GM12878 (cell line): ENCODE data around the gene SNRNP27. TPM values are rescaled to one million over a fixed set of nuclear protein-coding genes. Genes with fewer than 3 reads are reported as not detected.

Experiments
- ATF7 ChIP-seq: fragments of 450-650 bp; IDR thresholded peaks from 2 replicates; pipeline ENCODE4 v1.6.1; 2016; ENCODE audit warnings: low read depth, mild to moderate bottlenecking
- BACH1 ChIP-seq: fragments of 450-650 bp; IDR thresholded peaks from 2 replicates; pipeline ENCODE4 v1.6.1; 2017; ENCODE audit warnings: mild to moderate bottlenecking, borderline replicate concordance
- BMI1 ChIP-seq: fragments of 450-650 bp; IDR thresholded peaks from 2 replicates; pipeline ENCODE4 v1.6.1; 2016; ENCODE audit warnings: mild to moderate bottlenecking, moderate library complexity, borderline replicate concordance
- CHD2 ChIP-seq: IDR thresholded peaks from 2 replicates; pipeline ENCODE4 v1.6.1; 2011; ENCODE audit warnings: low read depth, low read length, improper control_type of control experiment, borderline replicate concordance
- CTCF ChIP-seq, 3 experiments: IDR thresholded peaks in 2 of 3; conservative IDR thresholded peaks in 1 of 3; 2 replicates each; pipeline ENCODE4 v1.5.1; 2011; ENCODE audit warnings: low read depth in 3 of 3, low read length in 3 of 3, mild to moderate bottlenecking in 3 of 3, control low read depth in 2 of 3, moderate library complexity in 2 of 3, inconsistent platforms in 1 of 3, mixed read lengths in 1 of 3; ENCODE audit not compliant: control insufficient read depth in 2 of 3, insufficient read depth in 1 of 3; ENCODE audit errors: extremely low read depth in 1 of 3
- E4F1 ChIP-seq: fragments of 450-650 bp; IDR thresholded peaks from 2 replicates; pipeline ENCODE4 v1.6.1; 2018; ENCODE audit warnings: borderline replicate concordance, mild to moderate bottlenecking; ENCODE audit not compliant: partially characterized antibody
- FOXK2 ChIP-seq: fragments of 450-650 bp; IDR thresholded peaks from 2 replicates; pipeline ENCODE4 v1.6.1; 2017; ENCODE audit warnings: mild to moderate bottlenecking, moderate library complexity
- IRF5 ChIP-seq: fragments of 450-650 bp; IDR thresholded peaks from 2 replicates; pipeline ENCODE4 v1.6.1; 2017; ENCODE audit warnings: borderline replicate concordance
- JUND ChIP-seq: IDR thresholded peaks from 2 replicates; pipeline ENCODE4 v1.6.1; 2012; ENCODE audit warnings: low read depth, mild to moderate bottlenecking, low read length, improper control_type of control experiment, moderate library complexity
- MEF2A ChIP-seq: IDR thresholded peaks from 2 replicates; pipeline ENCODE4 v1.6.1; 2011; ENCODE audit warnings: low read depth, mild to moderate bottlenecking, low read length, moderate library complexity; ENCODE audit not compliant: insufficient read depth
- MXI1 ChIP-seq: fragments of 150-350 bp; IDR thresholded peaks from 2 replicates; pipeline ENCODE4 v1.6.1; 2011; ENCODE audit warnings: low read depth, mild to moderate bottlenecking, inconsistent platforms, low read length, improper control_type of control experiment
- NRF1 ChIP-seq: conservative IDR thresholded peaks from 2 replicates; pipeline ENCODE4 v1.6.1; 2011; ENCODE audit warnings: mild to moderate bottlenecking, low read depth, low read length, improper control_type of control experiment
- POLR2AphosphoS5 ChIP-seq: IDR thresholded peaks from 2 replicates; pipeline ENCODE4 v1.6.1; 2011; ENCODE audit warnings: mild to moderate bottlenecking, low read length, inconsistent platforms
- SMC3 ChIP-seq: IDR thresholded peaks from 2 replicates; pipeline ENCODE4 v1.6.1; 2011; ENCODE audit warnings: low read length, improper control_type of control experiment, borderline replicate concordance
- SPI1 ChIP-seq: IDR thresholded peaks from 2 replicates; pipeline ENCODE4 v1.6.1; 2011; ENCODE audit warnings: low read depth, mild to moderate bottlenecking, low read length, moderate library complexity, borderline replicate concordance; ENCODE audit not compliant: insufficient read depth
- SREBF2 ChIP-seq: IDR thresholded peaks from 2 replicates; pipeline ENCODE4 v1.6.1; 2012; ENCODE audit warnings: mild to moderate bottlenecking, low read length
- TAF1 ChIP-seq: IDR thresholded peaks from 2 replicates; pipeline ENCODE4 v1.6.1; 2011; ENCODE audit warnings: mild to moderate bottlenecking, low read depth, low read length, borderline replicate concordance
- ZNF24 ChIP-seq: fragments of 450-650 bp; IDR thresholded peaks from 2 replicates; pipeline ENCODE4 v1.6.1; 2017; ENCODE audit warnings: antibody characterized with exemption, mild to moderate bottlenecking
- ZNF622 ChIP-seq: fragments of 450-650 bp; IDR thresholded peaks from 2 replicates; pipeline ENCODE4 v1.6.1; 2017; ENCODE audit warnings: mild to moderate bottlenecking, inconsistent platforms
- polyA plus RNA-seq, 11 experiments: library from polyadenylated mRNA; depleted of rRNA in 4 of 11; unstranded in 6 of 11; stranded (reverse) in 5 of 11; fragments of >200 nt; fragmentation: Nextera tagmentation in 4 of 11; fragmentation: Illumina TruSeq in 1 of 11; extraction: Ambion mirVana in 4 of 11; extraction: Trizol in 1 of 11; gene quantifications; 1 replicate in 1 of 11; 2 replicates in 10 of 11; pipeline versions ENCODE4 v1.2.1 to v1.2.3, GENCODE V29; 2011 to 2016; ENCODE audit warnings: inconsistent platforms in 2 of 11, missing spikeins in 2 of 11, low read depth in 1 of 11
- total RNA-seq, 4 experiments: library from RNA; depleted of rRNA in 3 of 4; stranded (reverse); fragments of >200 nt in 3 of 4; fragmentation: Illumina TruSeq in 1 of 4; extraction: Trizol in 1 of 4; gene quantifications; 2 replicates each; pipeline versions ENCODE4 v1.2.1 to v1.2.3, GENCODE V29; 2013 to 2021
- TF ChIP-seq, protein P1 (sequence below): fragments of 150-350 bp; IDR thresholded peaks from 2 replicates; pipeline ENCODE4 v1.6.1; 2014; ENCODE audit warnings: mild to moderate bottlenecking, low read depth, low read length
- TF ChIP-seq, protein P2 (sequence below): IDR thresholded peaks from 2 replicates; pipeline ENCODE4 v1.6.1; 2011; ENCODE audit warnings: low read depth, low read length, improper control_type of control experiment, borderline replicate concordance

SNRNP27 gene
- total and polyA plus RNA-seq, 10 of the 15 experiments (the other 5 are each of a cell fraction or from before 2014, with no cell fraction given), result 30.6 to 89.5 (median 49.2) TPM

GRCh38 chr2:69893684-69894551 is at the start of gene SNRNP27 (continued):
- no peak for TF ChIP-seq CTCF (IDR thresholded peaks at IDR 0.05 in 2 of 3, conservative IDR thresholded peaks at IDR 0.05 in 1 of 3; ENCODE audit: control insufficient read depth in 2 of 3, extremely low read depth in 1 of 3, insufficient read depth in 1 of 3, low read depth in 3 of 3, low read length in 3 of 3)
- TF ChIP-seq POLR2AphosphoS5, result peak; percentile 80
- no peak; the same call in 1 of the 2 replicates for TF ChIP-seq SREBF2
- TF ChIP-seq TAF1, result peak; percentile 100
- TF ChIP-seq CHD2, result 0 out of 2 replicates have a peak, but pooled peaks have one; percentile 14
- TF ChIP-seq MXI1, result peak; percentile 80
- TF ChIP-seq BMI1, result no peak; the same call in 1 of the 2 replicates
- no peak for TF ChIP-seq NRF1
- TF ChIP-seq SPI1, result no peak
- TF ChIP-seq IRF5, result no peak
- TF ChIP-seq ZNF622, result no peak
- TF ChIP-seq ZNF24, result no peak
- TF ChIP-seq SMC3, result no peak
- TF ChIP-seq JUND, result no peak
- TF ChIP-seq ATF7, result peak; percentile 63
- TF ChIP-seq, protein P1, sequence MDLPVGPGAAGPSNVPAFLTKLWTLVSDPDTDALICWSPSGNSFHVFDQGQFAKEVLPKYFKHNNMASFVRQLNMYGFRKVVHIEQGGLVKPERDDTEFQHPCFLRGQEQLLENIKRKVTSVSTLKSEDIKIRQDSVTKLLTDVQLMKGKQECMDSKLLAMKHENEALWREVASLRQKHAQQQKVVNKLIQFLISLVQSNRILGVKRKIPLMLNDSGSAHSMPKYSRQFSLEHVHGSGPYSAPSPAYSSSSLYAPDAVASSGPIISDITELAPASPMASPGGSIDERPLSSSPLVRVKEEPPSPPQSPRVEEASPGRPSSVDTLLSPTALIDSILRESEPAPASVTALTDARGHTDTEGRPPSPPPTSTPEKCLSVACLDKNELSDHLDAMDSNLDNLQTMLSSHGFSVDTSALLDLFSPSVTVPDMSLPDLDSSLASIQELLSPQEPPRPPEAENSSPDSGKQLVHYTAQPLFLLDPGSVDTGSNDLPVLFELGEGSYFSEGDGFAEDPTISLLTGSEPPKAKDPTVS, result no peak
- TF ChIP-seq MEF2A, result no peak
- no peak for TF ChIP-seq BACH1
- peak; percentile 27 for TF ChIP-seq E4F1
- TF ChIP-seq, protein P2, sequence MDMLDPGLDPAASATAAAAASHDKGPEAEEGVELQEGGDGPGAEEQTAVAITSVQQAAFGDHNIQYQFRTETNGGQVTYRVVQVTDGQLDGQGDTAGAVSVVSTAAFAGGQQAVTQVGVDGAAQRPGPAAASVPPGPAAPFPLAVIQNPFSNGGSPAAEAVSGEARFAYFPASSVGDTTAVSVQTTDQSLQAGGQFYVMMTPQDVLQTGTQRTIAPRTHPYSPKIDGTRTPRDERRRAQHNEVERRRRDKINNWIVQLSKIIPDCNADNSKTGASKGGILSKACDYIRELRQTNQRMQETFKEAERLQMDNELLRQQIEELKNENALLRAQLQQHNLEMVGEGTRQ, result no peak
- no peak for TF ChIP-seq FOXK2
